Colon (tissue), 2 donors: ENCODE measurements around the gene SCML2.
"Not testable (repeated sequence)": the region's sequence is repeated elsewhere in the genome, so short reads cannot be mapped to it uniquely, and the experiment has no call there.

Experiments used
- FAIRE-seq: peaks from 2 replicates; lab custom pipeline; 2012; peaks lifted over from hg19 to GRCh38; lab: Jason Lieb, UNC
- donor health status: control.
- donor health status: control.

SCML2 gene

DNA sequence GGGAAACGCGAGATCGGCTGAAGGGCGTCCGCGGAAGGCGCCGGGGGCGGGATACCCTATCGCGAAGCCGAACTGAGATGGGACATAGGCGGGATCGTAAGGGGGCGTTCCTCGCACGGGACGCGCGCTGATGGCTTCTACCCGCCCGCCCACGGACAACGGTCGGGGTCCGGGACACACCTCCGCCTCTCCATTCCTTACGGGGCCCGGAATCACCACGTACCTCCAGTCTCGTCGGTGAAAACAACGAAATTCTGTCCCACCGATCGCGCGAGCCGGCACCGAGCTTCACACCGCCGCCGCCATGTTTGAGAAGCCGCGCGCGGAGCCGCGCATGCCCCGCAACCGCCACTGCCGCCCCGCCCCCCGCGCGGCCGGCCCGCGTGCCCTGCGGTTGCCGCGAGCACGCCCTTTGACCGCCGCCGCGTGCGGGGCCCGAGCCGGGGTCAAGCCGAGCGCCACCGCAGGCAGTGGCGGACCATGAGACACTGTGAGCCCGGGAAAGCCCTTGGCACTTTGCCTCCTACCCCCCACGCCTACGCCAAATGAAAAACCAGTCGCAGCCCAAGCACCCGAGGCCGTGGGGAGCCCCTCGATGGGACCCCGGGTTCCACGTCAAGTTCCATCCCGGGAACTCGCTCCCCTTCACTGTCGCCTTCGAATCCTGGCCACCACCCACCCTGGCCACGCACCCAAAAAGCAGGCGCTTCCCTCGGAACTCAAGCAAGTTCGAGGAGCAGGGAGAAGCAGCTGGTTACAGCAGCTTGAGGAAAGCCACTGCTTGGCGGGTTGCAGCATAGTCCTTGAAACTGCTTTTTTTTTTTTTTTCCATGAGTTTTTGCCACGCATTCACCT lies at the start of gene SCML2:
Gene SCML2, minus strand, starts transcription at position 320 of the 855 bp plus-strand sequence. CDS start 20,617 bp downstream, outside the sequence.
- no peak for FAIRE-seq

DNA sequence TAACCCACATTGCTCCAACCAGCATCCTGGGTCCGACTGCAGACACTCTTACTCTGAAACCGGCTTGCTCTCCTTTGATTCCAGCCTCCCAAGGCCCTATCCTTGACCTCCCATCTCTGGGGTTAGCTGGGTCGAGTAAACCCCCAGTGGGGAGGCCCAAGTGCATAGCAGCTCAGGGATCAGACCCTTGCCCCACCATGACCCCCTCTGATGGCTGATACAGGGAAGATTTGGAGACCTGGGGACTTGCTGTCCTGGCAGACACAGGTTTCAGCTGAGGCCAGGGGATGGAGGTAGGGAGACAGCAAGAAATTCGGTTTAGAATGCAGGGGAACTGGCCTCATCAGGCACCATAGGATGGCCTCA lies 47.3 kb upstream of the SCML2 start:
- FAIRE-seq = no peak

GRCh38 chrX:18394477-18394876 lies 40.0 kb upstream of the SCML2 start:
- FAIRE-seq = no peak

DNA sequence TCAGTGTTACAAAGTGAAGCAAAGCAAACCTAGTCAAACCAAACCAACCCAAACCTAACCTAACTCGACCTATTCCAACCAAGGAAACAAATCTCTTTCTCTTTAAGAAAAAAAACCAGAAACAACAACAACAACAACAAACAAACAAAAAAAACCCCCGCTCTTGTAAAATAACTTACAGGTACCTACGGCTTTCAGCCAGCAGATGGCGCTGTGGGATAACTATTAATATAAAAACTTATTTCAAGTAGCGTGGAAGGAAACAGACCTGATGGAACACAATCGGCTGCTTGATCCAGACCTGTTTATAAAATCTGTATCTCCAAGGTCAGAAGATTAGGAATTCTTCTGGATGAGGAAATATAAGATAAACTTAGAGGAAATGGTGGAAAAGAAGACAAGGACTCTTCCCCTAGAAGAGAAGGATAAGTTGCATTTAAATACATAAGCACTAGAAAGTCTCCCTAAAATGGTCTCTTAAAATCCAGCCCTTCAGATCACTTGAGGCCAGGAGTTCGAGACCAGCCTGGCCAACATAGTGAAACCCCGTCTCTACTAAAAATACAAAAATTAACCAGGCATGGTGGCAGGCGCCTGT lies 36.6 kb upstream of the SCML2 start:
- FAIRE-seq = peak; percentile 87

DNA sequence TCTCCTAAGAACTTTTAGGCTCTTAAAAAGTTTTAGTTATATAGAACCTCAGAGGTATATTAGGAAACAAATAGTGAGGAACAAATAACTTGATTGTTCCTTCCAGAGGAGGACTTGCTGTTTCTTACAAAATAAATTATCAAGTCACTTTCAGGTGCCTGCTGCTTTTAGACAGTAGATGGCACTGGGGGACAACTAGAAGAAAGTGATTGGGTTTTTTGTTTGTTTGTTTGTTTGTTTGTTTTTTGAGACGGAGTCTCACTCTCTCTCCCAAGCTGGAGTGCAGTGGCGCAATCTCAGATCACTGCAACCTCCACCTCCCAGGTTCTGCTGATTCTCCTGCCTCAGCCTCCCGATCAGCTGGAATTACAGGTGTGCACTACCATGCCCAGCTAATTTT lies 35.5 kb upstream of the SCML2 start:
- FAIRE-seq = no peak

DNA sequence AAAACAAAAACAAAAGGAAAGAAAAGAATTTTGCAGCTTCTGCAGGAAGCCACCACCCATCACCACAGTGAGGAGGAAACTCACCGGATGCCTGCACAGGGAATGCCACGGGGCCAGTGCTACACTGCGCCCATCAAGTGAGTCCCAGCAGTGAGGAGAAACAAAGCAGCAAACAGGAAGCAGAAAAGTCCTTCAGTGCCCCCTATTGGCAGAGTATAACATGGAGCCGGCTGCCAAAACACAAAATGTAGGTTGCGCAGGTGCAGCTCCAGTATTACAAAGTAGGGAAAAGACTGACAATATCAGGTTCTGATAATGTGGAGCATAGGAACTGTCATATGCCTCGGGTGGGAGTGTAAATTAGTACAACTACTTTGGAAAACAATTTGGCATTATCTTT lies 23.3 kb upstream of the SCML2 start:
- no peak for FAIRE-seq

- FAIRE-seq = not testable (repeated sequence)
These were observed 20.8 kb upstream of the SCML2 start for GRCh38 chrX:18375131-18375805.

- not testable (repeated sequence) for FAIRE-seq
These were observed 14.6 kb upstream of the SCML2 start for GRCh38 chrX:18369096-18369495.

DNA sequence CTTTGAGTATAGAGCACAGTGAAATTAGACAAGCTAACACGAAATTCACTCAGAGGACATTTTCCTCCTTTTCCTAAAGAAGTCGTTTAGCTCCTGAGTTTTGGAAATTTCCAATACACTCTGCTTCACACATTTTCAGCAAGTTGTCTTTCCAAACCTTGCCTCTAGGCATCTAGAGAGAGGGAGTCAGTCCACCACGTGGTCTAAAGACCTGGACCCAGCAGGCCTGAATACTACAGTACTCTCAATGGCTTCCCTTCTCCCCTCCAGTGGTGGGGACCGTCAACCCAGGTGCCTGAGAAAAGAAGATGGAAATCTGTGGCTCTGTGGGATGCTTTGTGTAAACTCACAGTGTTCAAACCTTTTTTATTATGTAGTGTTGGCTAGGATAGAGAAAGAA lies 13.9 kb upstream of the SCML2 start:
- FAIRE-seq = no peak

GRCh38 chrX:18360867-18361266 lies 6.4 kb upstream of the SCML2 start:
- FAIRE-seq = no peak

DNA sequence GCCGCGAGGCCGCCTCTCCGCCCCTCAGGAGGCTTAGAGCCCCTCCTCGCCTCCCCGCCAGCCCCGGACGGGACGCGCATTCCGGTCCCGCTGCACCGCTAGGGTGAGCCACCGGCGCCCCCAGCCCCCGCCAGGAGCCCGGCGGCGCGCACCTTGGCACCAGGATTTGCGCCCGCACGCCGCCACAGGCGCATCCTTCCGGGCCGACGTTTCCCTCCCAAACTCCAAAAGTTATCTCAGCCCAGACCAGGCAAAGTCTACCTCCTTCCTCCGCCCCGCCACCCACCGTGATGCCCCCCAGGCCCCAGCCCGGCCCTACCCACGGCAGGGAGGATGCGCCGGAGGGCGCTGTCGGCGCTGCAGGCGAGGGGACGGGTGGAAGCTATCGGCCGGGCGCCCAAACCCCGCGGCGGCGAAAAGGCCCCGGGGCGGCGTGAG lies 538 bp downstream of the SCML2 start:
- FAIRE-seq = no peak

DNA sequence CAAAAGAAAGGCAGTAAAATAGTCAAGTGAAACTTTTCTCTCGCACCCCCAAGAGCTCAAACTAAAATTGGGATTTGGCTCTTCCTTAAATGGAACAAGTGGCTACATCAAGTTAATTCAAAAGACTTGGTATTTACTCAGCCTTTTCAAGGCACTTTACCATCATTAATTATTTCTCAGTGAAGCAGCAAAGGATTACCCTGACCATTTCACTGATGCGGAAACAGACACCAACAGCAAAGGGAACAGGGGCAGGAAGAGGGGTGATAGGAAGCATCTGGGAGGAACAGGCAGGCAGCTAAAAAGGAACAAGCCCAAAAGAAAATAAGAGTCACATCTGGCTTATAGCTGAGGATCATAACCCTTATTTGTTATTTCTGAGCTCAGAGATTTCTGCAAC lies 2.7 kb downstream of the SCML2 start:
- FAIRE-seq = no peak

GRCh38 chrX:18348047-18348446 lies 6.4 kb downstream of the SCML2 start:
- FAIRE-seq = no peak

DNA sequence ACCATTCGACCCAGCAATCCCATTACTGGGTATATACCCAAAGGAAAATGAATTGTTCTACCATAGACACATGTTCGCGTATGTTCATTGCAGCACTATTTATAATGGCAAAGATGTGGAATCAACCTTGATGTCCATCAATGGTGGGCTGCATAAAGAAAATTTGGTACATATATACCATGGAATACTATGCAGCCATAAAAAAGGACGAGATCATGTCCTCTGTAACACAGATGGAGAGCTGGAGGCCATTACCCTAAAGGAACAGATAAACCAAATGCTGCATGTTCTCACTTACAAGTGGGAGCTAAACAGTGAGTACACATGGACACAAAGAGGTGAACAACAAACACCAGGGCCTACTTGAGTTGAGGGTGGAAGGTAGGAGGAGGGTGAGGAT lies 45.1 kb downstream of the SCML2 start:
- FAIRE-seq = no peak

DNA sequence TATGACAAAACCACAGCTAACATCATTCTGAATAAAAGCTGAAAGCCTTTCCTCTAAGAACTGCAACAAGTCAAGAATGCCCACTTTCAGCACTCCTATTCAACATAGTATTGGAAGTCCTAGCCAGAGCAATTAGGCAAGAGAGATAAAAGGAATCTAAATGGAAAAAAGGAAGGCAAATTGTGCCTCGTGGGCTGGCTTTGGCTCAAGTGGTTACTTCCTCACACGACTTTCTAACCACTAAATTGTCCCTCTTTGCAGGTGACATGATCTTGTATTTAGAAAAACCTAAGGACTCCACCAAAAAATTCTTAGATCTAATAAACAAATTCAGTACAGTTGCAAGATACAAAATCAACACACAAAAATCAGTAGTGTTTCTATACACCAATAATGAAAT lies 57.2 kb downstream of the SCML2 start:
- FAIRE-seq = no peak

DNA sequence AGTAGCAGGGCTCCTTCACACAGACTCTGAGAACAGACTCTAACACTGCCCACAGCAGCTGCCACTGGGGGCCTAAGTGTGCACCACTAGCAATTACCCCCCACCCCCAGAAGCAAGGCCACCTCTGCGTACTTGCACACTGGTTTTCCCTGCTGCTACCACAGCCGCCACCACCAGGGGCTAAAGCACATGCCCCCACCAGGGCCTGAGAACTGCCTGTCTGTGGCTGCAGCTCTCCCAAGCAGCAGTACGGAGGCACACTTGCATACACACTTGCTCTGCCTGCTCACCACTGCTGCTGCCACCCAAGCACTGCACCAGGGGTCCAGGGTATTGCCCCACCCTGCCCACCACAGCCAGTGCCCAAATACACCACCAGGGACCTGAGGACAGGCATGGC lies 59.6 kb downstream of the SCML2 start:
- FAIRE-seq = no peak

DNA sequence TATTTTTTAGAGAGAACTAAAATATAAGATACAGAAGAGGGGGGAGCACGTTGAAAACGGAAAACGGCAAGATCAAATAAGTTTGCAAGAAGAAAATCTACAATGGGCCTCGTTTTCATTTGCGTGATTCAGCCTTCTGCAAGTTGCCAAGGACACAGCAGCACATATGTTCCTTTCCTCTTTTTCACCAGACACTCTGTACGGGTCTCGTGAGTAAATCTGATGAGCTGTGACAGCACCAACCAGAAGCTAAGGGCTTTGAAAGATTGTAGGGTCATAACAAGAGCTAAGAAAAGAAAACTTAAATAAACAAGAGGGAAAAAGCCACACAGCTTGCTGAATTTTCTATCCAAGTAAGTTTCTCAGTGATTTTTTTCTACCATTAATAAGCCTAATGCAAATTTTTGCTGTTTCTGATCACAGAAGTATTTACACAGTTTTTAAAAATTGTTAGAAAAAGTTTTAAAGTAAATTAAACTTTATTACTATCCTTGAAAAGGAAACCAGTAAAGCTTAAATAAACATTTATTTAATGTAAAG lies 63.4 kb downstream of the SCML2 start:
- no peak for FAIRE-seq

GRCh38 chrX:18290200-18290599 lies 64.3 kb downstream of the SCML2 start:
- peak; percentile 24 for FAIRE-seq

GRCh38 chrX:18288716-18289115 lies 65.8 kb downstream of the SCML2 start:
- FAIRE-seq = no peak

- FAIRE-seq = no peak
These were observed 68.1 kb downstream of the SCML2 start for GRCh38 chrX:18286322-18286831.

DNA sequence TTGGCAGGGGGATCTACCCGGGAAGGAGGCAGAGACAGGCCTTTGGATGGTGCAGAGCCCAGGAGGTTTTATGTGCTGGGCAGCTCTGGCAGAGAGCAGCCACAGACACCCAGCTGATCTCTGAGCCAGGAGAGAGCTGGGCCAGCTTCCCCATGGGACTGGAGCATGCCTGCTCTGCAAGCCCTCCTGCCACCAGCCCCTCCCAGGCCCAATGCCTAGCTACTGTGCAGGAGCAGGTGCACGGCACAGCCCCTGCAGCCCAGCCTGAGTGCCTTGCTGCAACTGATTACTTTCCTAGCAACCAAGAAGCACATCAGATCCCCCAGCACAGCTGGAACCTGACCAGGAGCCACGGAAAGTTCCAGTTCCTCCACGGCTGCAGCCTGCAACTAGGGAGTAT lies 76.0 kb downstream of the SCML2 start:
- FAIRE-seq = no peak

DNA sequence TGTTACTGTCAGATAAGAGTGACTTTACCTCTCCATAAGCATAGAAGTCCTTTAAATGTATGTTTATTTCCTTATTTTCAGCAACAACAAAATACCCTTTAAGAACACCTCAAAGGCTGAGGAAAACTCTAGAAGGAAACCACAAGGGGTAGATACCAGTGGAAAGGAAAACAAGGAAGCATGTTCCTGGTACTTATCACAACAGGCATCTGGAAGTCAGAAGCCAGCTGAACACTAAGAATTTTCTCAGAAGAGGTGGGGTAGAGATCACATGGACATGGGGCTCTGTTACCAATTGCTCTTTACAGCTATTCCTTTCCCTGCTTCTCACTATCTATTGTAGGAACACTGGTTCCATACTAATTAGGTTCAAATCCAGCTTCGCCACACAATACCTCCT lies 82.3 kb downstream of the SCML2 start:
- FAIRE-seq = no peak

GRCh38 chrX:18271725-18272124 lies 82.8 kb downstream of the SCML2 start:
- no peak for FAIRE-seq
